Stimulated activated CD8-positive, alpha-beta memory T cell treated with anti-CD3 and anti-CD28 coated beads, Interleukin-15, amount 100 ng/mL, for 1 hour (primary cell): ENCODE data around the gene ST8SIA3.
"Not testable (repeated sequence)": the region's sequence is repeated elsewhere in the genome, so short reads cannot be mapped to it uniquely, and the experiment has no call there.

Experiments used
- DNase-seq: peaks from one replicate; pipeline ENCODE4 v3.0.0-alpha.2; 2020; ENCODE audit warnings: low read depth

ST8SIA3 gene

GRCh38 chr18:57366528-57367081, 14.2 kb downstream of the ST8SIA3 start:
- DNase-seq = no peak

DNA sequence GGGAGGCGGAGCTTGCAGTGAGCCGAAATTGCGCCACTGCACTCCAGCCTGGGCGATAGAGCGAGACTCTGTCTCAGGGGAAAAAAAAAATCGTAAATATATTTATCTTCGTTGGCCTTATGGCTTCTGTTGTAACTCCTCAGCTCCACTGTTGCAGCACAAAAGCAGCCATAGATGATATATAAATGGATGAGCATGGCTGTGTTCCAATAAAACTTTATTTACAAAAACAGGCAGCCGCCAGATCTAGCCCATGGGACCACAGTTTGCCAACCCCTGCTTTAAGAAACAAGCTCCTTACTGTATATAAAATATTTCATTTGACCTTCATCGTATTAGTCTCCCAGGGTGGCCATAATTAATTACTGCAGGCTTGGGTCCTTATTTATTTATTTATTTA, 20.1 kb downstream of the ST8SIA3 start:
- DNase-seq = no peak

DNA sequence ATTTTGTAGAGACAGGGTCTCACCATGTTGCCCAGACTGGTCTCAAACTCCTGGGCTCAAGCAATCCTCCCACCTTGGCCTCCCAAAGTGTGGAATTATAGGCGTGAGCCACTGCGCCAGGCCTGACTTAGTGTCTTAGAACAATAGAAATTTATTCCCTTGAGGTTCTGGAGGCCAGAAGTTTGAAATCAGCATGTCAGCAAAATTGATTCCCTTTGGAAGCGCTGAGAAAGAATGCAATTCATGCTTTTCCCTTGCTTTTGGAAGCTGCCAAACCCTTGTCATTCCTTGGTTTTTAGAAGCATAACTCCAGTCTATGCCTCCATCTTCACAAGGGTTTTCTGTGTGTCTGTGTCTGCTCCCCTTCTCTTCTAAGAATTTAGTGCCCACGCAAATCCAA, 20.7 kb downstream of the ST8SIA3 start:
- DNase-seq = no peak

- no peak for DNase-seq
These were observed 24.1 kb downstream of the ST8SIA3 start for GRCh38 chr18:57376503-57376902.

DNA sequence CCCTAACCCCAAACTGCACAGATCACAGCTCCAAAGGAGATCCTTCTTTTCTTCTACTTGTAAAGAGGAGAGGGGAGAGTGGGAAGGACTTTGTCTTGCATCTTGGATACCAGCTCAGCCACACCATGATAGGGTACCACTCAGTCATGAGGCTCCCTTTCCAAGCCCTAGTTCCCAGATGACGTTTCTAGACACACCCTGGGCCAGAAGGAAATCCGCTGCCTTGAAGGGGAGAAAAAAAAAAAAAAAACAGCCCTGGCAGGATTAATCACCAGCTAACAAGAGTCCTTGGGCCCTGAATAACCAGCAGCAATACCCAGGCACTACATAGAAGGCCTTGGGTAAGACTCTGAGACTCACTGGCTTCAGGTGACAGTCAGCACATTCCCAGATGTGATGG, 36.9 kb downstream of the ST8SIA3 start:
- no peak for DNase-seq

DNA sequence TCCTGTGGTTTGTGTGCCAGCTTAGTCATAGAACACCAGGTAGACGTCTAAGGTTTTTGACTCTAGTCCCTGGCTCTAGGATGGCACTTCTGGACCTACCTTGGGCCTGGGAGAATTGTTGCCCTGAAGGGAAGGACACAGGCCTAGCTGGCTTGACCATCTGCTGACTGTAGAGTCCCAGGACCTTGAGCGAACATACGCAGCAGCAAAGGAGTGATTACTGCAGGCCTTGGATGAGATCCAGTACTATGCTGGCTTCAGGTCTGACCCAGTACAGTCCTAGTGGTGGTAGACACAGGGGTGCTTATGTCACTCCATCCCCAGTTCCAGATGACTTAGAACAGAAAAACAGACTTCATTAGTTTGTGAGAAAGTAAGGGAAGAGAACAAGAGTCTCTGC, 37.7 kb downstream of the ST8SIA3 start:
- DNase-seq = no peak

DNA sequence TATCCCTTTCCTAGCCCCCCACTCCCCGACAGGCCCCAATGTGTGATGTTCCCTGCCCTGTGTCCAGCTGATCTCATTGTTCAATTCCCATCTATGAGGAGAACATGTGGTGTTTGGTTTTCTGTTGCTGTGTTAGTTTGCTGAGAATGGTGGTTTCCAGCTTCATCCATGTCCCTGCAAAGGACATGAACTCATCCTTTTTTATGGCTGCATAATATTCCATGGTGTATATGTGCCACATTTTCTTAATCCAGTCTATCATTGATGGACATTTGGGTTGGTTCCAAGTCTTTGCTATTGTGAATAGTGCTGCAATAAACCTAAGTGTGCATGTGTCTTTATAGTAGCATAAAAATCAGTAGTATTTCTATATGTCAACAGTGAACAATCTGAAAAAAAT, 42.4 kb downstream of the ST8SIA3 start:
- not testable (repeated sequence) for DNase-seq

GRCh38 chr18:57396831-57397230, 44.5 kb downstream of the ST8SIA3 start:
- DNase-seq = not testable (repeated sequence)

DNA sequence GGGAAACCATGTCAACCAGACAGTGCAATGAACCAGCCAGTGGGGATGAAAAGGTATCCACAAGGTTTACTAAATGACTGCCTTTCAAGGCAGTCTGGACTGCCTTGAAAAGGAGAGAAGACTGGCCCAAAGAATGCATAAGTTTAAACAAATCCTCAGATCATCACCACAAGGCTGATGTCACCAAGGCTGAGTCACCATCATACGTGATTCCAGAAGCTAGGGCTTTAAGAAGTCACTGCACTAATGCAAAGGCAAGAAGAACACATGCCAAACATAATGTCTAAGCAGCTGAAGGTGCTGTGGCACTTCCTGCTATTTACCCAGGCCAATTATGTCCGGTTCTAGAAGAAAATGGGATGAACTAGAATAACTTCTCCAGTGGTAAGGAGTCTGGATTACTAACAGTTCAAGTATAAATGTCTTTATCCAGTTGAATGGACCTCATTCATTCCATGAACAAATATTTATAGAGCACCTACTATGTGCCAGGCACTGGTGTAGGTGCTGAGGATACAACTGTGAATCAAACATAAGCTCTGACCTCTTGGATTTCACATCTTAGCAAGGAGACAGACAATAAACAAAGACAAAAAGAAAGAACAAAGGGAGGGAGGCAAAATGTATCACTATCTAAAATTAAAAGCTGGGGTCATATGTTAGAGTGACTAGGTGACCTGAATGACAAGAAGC, 45.2 kb downstream of the ST8SIA3 start:
- DNase-seq = no peak

DNA sequence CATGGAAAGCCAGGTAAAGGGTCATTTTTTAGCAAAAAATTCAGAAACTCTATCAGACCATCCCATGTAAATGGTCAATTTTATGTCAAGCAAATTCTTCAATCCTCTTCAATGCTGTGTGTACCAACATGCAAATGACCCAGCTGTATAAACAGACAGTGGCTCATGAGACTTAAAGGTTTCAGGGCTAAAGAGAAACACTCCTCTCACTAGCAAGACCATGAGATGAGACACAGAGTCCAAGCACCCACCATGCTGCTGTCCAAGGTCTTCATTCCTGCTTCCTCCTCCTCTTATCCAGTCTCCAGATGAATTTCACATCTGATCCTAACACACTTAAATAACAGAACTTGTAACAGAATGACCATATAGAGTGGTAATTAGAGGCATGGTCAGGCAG, 52.0 kb downstream of the ST8SIA3 start:
- no peak for DNase-seq

DNA sequence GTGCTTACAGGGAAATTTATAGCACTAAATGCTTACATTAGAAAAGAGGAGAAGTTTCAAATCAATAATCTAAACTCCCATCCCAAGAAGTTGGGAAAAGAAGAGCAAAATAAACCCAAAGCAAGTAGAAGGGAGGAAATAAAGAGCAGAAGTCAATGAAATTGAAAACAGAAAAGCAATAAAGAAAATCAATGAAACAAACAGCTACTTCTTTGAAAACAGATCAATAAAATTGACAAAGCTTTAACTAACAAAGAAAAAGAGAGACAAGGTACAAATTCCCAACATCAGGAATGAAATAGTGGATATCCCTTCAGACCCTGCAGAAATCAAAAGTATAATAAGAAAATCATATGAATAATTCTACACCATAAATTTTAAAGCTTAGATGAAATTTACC, 57.3 kb downstream of the ST8SIA3 start:
- no peak for DNase-seq

DNA sequence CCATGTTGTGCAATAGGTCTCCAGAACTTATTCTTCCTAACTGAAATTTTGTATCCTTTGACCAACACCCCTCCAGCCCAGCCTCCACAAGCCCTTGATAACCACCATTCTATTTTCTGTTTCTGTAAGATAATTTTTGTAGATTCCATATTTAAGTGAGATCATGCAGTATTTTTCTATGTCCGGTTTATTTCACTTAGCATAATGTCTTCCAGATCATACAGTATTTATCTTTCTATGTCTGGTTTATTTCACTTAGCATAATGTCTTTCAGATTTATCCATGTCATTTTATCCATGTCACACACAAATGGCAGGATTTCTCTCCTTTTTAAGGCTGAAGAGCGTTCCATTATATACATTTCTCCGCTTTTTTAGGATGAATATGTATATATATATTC, 58.4 kb downstream of the ST8SIA3 start:
- DNase-seq = no peak

DNA sequence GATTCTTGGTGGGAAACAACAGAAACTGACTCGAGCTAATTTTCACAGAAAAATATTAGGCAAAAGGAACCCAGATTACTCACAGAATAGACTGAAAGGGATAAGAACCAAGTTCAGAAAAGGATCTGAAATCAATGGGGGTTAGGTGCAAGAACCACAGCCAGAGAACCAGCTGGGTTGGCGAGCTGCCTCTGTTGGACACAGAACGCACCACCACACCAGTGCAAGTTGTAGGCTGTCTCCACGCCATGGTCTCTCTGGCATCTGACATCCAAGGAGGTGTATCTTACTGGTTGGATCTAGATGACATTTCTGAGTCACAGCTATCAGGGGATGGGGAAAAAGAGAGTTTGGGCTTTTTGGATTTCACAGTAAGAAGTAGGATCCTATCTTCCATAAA, 64.2 kb downstream of the ST8SIA3 start:
- DNase-seq = no peak
